ENCODE data around the gene POLR2L.

The POLR2L gene

DNA sequence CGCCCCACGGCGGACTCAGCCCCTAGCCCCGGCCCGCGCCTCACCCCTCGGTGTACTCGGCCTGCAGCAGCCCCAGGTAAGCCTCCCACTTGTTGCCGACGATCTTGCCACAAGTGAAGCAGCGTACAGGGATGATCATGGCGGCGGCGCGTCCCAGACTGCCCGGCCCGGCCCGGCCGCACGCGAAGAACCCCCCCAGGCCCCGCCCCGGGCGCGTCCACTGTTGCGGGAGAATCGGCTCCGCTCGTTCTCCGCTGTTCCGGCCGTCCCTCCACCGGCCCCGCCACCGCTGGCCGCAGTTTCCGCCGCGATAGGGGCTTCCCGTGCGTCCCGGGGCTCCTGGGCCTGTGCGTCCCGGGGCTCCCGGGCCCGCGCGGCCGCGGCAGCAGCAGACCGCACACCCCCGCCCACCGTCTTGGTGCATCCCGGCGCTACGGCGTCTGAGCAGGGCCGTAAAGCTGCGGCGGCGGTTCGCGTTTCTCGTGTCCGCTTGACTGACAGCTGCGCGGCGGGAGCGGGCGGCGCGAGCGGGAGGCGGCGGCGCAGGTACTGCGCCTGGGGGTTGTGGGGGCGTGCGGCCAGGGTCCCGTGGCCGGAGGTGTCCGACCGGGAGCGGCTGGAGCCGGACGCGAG lies at the start of gene POLR2L, which contains the start of gene TSPAN4:
TSS of gene POLR2L (minus strand) at position 160 of the 633 bp plus-strand sequence. CDS start at position 139, 21 bp downstream.
TSS of gene TSPAN4 (plus strand) at position 483 of the 633 bp plus-strand sequence. CDS start 7,453 bp downstream, outside the sequence.
- DNase-seq = peak; percentile 95

DNA sequence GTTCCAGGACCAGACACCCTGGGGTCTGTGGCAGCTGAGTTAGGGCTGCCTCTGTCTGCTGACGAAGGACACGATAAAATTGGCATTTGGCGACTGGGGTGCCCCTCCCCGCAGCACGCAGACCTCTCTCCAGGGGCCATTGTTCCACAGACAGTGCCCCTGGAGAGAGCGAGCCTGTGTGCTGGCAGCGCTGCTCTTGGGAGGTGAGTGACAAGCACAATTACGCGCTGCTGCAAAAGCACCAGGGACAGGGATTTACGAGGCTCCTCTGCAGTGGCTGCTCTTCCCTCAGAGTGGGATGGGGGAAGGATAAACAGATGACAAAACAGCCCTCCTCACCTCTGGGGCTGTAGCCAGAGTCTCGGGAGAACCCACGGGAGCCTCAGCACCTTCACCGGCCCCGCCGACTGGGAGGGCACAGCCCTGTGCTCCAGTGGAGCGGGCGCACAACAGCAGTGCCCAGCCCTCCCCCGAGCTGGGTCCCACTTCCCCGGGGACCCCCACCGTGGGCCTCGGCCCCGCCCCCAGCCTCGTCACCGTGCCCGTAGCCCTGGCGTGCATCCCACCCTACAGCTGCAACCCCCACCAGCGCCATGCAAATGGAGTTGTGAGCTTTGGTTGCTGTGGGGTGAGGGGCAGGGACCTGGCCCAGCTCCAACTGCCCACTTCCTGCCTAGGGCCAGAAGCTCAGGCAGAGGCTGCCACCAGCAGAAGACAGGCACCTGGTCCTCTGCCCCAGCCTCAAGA lies 48.6 kb upstream of the POLR2L start:
- DNase-seq = no peak

DNA sequence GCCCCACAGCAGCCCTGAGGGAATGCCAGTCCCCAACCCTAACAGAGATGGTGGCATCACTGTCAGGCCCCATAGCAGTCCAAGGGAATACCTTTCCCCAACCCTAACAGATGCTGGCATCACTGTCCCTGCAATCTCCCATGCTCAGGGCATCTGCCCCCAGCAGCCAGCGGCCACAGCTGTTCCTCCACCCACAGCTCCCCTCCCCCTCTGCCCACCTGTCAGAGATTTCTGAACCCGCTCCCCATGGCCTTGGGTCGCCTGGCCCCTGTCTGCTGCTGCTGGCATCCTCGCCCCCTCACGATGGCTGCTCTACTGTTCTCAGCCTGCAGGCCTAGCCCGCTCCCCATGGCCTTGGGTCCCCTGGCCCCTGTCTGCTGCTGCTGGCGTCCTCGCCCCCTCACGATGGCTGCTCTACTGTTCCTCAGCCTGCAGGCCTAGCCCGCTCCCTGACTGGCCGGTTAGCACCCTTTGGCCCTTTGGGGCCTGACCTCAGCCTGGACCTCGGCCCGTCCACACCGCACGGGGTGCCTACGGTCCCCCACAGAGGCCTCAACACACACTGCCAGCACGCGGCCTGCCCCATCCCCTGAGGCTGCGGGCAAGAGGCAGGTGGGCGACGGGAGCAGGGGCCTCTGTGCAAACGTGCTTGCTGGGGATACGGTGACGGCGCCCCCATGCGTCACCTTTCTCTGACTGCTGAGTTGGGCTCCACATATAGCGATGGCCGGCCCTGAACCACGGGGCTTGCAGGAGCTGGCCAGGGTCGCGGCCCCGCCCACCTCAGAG lies 47.6 kb upstream of the POLR2L start:
- no peak for DNase-seq

DNA sequence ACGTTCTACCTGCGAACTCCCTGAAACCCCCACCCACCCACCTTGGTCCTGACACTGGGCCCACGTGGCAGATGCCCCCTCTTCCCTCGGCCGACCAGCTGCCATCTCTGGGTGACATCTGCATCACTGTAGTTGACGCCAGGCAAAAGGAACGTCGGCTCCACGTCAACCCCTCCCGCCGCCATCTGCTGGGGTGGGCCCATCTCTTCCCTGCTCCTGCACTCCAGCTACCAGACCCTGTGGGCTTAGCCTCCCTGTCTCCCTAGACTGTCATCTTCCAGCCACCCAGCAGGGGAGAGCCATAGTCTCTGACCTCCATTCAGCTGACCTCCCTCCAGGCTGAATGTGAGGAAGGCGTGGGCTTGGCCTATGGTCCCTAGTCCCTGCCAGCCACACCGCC lies 46.9 kb upstream of the POLR2L start:
- DNase-seq = no peak

DNA sequence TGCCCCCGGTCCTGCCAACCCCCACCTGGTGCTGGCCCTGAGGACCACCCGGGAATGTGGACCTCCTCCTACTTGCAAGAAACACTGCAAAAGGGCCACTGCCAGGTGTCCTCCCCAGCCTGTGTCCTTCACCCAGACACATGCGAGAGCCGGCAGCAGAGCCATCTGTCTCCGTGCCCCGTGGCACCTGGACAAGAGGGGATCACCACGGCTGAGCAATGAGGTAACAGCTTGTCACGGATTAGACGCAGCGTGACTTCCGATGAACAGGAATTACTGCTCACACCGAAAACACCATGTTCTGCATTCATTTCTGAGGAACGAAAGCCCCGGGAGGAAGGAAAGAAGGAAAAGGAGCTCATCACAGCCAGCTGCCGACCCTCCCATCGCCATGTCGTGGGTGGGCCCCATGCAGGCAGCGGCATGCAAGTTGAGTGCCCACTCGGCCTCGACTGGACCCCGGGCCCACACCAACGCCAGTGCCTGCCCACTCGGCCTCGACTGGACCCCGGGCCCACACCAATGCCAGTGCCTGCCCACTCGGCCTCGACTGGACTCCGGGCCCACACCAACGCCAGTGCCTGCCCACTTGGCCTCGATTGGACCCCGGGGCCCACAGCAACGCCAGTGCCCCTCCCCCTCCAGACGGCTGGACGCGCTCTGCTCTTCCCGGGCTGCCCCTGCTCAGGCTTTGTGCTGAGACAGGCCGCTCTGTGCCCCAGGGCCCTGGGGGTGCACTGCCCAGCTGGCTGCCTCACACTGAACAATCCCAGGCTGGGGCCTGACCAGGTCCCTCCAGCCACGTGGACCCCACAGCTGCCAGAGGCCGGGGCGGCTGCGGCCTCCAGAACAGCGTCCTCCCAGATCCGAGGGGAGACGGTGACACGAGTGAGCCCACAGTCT lies 46.2 kb upstream of the POLR2L start:
- DNase-seq = no peak

DNA sequence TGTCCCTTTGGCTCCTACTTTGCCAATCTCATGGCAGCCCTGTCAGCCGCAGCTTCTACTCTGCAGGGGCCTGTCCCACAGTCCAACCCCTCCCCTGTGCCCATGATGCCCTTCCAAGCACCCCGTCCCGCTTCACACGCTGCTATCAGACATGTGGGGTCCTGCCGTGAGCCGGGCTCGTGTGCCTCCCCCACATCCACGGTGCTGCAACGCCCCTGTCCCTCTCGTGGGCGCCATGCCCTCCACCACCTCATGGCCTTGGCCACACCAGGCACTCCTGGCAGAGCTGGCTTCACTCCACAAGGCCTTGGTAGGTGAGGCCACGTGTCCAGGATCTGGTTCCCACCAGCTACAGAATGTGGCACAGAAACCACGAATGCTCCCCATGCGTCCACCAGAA lies 45.3 kb upstream of the POLR2L start:
- no peak for DNase-seq

DNA sequence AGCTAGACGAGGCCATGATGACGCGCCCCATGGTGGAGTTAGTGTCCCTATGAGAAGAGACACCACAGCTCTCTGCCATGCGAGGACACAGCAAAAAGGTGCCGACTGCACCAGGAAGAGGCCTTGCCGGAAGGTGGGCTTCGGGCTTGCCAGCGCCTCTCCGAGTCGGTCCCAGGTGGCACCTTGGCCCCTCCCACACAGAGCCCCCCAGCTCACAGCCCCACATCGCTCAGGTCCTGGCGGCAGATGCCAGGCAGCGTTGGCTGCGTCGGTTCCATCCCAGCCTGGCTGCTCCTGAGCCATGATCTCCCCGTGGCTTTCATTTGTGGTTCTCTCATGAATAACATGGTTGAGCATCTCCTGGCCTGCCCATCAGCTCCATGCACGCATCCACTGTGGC lies 44.2 kb upstream of the POLR2L start:
- DNase-seq = no peak

DNA sequence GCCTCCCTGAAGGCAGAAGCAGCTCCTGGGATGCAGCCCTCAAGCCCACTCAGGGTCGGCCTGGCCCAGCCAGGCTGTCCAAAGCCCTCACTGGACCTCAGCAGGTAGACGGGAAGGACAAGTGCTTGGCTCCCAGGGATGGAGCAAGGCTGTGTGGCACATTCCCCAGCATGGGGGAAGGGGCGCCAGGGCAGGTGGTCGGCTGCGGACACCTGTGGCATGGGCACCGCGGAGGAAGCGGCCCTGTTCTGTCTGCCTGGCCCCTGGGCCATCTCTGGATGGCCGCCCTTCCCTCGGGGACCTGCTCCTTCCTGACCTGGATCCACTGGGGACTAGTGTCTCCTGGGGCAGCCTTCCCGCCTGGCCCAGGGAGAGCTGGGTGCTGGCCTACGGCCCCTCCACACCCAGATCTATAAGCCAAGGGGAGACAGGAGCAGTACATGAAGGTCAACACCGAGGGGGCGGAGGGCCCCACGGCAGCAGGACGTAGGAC lies 42.3 kb upstream of the POLR2L start:
- DNase-seq = no peak

DNA sequence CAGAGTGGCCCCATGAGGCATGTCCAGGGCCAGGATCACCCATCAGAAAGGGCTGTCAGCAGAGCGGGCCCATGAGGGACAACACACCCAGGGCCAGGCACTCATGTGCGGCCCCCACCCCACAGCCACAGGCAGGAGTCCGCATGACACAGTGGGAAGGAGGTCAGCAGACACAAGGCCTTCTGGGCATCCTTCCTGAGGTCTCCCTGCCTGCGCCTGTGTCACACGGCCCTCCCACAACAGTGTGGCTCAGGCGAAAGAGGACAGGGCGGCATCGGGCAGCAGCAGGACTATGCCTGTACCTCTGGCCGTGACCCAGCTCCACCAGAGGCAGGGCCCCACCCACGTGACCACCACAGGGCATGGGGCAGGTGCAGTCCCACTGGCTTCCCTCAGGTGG lies 41.2 kb upstream of the POLR2L start:
- no peak for DNase-seq

DNA sequence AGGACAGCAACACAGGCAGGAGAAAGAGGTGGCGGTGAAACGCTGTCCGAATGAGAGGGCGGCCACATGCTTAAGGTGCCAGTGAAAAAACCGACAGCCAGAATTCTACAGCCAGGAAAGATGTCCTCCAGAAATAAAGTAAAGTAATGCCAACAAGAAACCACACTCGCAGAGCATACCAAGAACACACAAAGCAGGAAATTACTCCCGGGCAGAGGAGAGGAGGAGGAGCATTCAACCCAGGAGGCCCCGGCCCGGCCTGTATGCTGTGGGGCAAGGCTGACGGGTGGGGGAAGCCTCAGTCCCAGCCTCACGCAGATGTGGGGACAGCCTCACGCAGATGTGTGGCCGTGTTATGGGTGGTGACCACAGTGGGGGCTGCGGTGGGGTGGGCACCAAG lies 40.3 kb upstream of the POLR2L start:
- DNase-seq = no peak

DNA sequence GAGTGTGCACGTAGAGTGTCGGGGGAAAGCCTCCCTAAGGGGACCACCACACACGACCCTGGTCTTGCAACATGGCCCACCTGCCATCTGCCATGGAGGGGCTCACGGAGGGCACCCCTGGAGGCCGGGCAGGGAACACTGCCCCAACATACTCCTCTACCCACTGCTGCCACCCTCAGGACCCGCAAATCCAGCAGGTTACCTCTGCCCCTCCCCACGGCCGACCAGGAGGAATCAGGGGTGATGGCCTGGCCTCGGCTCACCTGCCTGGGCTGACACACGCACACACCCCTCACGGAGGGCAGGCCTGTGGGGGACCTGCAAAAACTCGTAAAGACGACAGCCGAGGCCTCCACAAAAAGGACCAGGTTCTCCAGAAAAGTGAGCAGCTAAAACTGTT lies 38.1 kb upstream of the POLR2L start:
- no peak for DNase-seq

DNA sequence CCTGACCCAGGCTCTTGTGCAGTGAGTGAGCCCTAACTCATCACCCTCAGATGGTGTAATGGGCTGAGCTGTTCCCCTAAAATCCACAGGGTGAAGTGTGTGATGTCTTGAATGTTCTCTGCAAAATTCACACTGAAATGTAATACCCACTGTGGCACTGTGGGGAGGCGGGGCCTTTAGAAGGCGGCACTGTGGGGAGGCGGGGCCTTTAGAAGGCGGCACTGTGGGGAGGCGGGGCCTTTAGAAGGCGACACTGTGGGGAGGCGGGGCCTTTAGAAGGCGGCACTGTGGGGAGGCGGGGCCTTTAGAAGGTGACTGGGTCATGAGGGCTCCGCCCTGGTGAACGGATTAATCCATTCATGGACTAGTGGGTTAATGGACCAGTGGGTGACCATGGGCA lies 35.2 kb upstream of the POLR2L start:
- DNase-seq = peak; percentile 74

DNA sequence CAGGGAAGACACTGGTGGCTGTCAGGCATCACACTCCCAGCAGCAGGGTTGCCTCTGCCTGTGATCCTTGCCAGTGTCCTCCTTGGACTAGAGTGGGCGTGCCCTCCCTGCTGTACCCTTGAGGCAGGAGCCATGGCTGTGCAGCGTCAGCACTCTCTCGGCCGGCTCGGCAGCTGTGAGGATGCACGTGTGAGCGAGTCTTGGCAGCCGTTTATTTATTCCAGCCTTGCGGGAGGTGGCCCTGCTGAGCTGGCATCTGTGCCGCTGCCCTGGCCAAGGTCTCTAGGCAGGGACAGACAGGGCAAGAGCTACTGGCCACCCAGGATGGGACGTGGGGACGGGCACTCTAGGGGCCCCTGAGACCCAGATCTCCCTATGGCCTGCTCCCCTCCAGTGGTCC lies 34.2 kb upstream of the POLR2L start:
- no peak for DNase-seq

DNA sequence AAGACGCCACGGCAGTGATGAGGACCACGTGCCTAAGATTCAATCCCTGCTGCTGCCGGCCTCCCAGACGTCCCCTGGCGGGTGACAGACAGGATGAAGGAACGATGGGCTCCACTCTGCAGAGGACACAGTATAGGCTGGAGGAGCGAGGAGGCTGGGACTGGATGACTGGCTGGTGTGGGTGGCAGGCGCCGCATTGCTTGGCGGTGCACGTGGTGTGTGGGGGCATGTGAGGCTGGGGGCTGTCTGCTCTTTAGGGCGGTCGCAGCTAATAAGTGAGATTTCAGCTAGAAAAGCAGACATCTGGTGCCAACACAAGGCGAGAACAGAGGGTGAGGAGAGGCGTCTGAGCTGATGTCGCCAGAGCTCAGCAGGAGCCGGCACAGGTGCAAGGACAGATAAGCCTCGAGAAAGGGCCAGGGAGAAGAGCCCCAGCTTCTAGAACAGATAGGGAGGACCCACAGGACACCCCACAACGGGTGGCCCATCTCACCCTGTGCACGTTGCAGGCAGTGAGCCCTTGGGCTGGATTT lies 33.5 kb upstream of the POLR2L start:
- peak; percentile 90 for DNase-seq

DNA sequence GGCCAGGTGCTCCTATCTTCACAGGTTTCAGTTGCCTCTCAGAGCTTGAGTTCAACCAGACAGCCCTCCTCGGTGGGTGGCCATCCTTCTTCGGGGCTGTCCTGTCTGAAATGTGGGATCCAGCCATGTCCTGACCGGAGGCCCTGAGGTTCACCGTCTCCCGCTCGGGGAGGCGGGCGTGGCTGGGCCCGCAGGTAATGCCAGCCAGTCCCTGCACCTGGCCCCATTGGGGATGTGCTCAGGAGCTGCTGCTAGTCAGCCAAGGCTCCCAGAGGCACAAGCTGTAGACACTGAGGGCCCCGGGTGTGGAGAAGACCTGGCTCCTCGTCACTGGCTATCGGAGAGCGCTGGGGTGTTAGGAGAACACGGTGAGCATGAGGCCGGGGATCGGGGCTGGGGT lies 32.9 kb upstream of the POLR2L start:
- DNase-seq = no peak

DNA sequence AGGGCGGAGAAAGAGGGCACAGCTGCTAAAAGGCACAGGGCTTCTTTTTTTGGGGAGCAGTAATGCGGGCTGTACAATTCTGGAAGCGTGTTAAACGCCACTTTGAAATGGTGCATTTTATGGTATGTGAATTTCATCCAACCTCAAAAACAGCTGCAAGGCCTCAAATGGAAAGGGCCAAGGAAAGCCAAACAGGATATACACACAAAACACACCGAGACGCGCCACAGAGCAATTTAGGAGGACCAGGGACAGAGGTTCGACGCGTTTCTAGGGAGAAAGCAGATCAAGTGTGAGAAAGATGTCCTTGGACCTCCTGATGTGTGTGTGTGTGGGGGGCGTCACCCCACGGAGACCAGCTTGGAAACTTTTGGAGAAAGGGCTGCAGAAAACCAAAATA lies 31.4 kb upstream of the POLR2L start:
- no peak for DNase-seq

DNA sequence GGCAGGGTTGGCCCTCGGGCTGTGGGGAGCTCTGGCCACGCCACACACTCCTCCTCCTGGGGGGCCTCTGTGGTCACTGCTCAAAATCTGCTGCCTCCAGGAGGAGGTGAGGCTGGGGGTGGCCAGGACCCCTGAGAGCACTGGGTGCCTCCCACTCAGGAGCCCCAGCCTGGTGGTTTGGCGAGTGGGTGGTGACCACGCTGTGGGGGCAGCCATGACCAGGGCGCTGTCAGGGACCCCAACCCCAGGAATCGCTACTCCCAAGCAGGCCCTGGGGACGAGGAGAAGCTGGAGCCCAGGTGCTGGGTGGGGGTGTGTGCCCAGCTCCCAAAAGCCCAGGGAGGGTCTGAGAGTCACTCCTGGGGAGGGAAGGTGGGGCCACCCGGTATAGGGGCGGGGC lies 30.5 kb upstream of the POLR2L start:
- no peak for DNase-seq

DNA sequence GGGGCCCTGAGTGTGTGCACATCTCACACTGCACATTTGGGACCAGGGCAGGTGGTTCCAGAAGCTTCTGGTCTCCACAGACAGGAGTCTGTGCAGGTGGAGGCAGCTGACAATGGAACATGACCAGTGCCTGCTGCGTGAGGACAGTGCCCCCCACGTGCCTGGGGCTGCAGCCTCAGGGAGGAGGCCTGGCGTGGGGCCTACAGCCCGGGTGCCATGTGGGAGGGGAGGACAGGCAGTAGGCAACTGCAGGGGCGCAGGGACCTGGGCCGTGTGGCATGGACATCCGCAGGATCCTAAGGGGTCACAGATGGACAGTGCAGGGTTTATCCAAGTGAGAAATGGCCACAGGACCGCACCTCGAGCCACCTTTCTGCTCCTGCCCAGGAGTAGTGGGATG lies 29.1 kb upstream of the POLR2L start:
- DNase-seq = no peak

DNA sequence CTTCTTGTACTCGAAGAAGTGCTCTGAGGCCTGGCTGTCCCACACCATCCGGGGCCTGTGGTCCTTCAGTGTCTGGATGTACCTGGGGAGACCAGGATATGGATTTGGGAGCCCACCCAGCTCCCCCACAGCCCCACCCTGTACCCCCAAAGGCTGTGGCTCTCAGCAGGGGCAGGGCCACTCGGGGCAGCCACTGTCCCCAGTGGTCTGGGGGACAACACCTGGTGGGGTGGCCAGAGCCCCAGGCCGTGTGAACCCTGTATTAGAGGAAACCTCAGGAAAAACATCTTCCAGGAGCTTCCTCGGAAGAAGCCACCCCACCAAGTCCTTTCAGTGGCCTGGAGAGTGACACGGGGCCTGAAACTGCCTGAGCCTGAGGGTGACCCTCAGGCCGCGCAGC lies 28.1 kb upstream of the POLR2L start:
- DNase-seq = no peak

DNA sequence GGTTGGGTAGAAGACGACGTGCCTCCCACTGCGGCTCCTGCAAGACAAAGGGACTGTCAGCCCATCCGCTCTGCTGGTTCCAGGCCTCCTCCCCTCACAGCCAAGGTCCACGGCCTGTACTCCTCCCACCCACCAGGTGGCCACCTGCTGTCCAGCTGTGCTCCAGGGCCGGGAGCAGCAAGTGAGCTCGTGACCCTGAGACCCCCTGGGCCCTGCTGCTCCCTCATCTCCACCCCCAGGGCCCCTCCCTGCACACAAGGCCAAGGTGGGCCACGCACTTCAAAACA lies 27.7 kb upstream of the POLR2L start:
- DNase-seq = no peak

DNA sequence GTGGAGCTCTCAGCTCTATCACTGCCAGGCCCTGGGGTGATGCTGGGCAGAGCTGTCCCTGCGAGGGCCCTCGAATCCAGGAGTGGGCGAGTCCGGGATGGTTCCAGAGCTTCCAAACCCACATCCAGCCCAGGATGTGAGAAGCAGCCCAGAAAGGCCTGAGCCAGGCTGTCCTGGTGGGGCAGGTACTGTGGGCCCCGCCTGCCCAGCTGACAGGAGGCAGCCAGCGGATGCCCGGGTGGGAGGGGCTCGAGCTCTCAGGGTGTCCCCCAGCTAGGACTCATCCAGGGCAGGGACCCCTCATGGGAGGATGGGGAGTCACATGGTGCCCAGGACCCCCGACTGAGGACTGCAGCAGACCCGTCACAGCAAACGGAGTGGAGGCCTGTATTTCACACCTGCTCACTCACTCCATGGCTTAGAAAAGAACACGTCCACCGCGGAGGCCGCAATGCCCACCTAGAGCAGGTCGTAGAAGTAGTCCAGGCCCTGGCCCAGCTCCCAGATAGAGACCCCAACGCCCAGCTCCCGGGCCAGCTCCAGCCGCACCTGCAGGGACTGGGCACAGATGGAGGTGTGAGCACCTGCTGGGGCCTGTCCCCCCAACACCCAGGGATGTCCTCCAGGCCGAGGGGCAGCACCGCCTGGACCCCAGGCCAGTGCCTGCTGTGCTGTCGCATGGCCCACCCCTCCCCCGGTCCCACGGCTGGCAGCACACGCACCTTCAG lies 27.2 kb upstream of the POLR2L start:
- DNase-seq = no peak

DNA sequence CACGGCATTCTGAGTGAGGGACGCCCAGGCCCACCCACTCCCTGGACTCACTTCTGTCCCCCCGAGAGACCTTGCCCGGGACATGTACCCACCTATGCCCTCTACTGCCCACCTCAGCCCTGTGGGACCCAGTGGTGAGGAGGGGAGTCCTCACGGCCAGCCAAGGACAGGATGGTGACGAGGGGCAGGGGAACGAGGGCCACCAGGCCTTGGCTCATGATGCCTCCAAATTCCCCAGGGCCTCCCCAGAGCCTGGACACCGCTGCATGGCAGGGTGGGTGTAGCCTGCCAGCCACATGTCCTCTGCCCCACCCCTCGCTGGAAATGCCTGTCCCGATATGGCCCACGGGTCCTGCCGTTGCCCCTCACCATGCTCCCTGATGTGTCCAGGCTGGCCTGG lies 26.5 kb upstream of the POLR2L start:
- DNase-seq = no peak
